SK-N-SH (cell line): ENCODE measurements around the gene ARHGEF6.

Experiments used
- SIN3A ChIP-seq: IDR thresholded peaks from 2 replicates; pipeline ENCODE4 v1.6.1; 2012; ENCODE audit warnings: low read depth, mild to moderate bottlenecking, low read length, moderate library complexity, borderline replicate concordance
- TF ChIP-seq, protein P1 (sequence below): fragments of 200-600 bp; sonication (generic); IDR thresholded peaks from 2 replicates; pipeline ENCODE4 v1.6.1; 2017; ENCODE audit warnings: antibody characterized with exemption, mild to moderate bottlenecking, moderate library complexity

DNA sequence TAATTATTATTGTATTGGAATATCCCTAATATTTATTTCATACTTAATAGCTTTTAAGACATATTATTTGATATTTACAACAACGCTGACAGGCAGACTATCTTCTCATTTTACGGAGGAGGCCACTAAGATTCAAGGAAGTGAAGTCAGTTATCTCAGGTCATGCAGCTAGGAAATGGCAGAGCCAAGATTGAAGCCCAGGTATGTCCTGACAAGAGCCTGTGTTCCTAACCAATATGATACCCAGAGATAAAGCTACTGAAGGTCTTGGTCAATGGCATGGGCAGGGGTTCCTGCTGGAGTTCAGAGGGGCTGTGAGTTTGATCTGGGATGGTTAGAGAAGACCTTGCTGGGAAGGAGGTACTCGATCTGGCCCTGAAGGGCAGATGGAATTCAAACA, 47.1 kb downstream of the ARHGEF6 start:
- TF ChIP-seq, protein P1, sequence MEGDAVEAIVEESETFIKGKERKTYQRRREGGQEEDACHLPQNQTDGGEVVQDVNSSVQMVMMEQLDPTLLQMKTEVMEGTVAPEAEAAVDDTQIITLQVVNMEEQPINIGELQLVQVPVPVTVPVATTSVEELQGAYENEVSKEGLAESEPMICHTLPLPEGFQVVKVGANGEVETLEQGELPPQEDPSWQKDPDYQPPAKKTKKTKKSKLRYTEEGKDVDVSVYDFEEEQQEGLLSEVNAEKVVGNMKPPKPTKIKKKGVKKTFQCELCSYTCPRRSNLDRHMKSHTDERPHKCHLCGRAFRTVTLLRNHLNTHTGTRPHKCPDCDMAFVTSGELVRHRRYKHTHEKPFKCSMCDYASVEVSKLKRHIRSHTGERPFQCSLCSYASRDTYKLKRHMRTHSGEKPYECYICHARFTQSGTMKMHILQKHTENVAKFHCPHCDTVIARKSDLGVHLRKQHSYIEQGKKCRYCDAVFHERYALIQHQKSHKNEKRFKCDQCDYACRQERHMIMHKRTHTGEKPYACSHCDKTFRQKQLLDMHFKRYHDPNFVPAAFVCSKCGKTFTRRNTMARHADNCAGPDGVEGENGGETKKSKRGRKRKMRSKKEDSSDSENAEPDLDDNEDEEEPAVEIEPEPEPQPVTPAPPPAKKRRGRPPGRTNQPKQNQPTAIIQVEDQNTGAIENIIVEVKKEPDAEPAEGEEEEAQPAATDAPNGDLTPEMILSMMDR, result no peak
- no peak for TF ChIP-seq SIN3A
